DND-41 (cell line): Measurements from ENCODE around the gene CTSC.

ENCODE experiments used
- ATAC-seq: fragments of 200-7000 bp; cut with Tn5 transposase; 3 replicates; pipeline ENCODE4 v1.9.1; 2021; ENCODE audit warnings: low read depth; ENCODE audit not compliant: insufficient read depth
- DNase-seq: peaks from one replicate; pipeline ENCODE4 v3.0.0-alpha.2; 2020
- H2AFZ ChIP-seq: 2 replicates; pipeline ENCODE4 v1.6.0; 2012; ENCODE audit warnings: low read depth, low read length
- H3K27ac ChIP-seq: 2 replicates; pipeline ENCODE4 v1.5.1; 2012; ENCODE audit warnings: low read length, inconsistent platforms
- H3K27me3 ChIP-seq: fragments of 200-600 bp; sonication (generic); 2 replicates; pipeline ENCODE4 v1.6.0; 2012; ENCODE audit warnings: low read length, mild to moderate bottlenecking, inconsistent platforms; ENCODE audit not compliant: insufficient read depth, poor library complexity
- H3K36me3 ChIP-seq: 2 replicates; pipeline ENCODE4 v1.5.1; 2012; ENCODE audit warnings: low read length, inconsistent platforms; ENCODE audit not compliant: insufficient read depth
- H3K4me1 ChIP-seq: 2 replicates; pipeline ENCODE4 v1.5.1; 2012; ENCODE audit warnings: mild to moderate bottlenecking, low read length; ENCODE audit not compliant: insufficient read depth
- H3K4me2 ChIP-seq: 2 replicates; pipeline ENCODE4 v1.6.0; 2012; ENCODE audit warnings: mild to moderate bottlenecking, moderate library complexity, low read length, inconsistent platforms; ENCODE audit not compliant: insufficient read depth
- H3K4me3 ChIP-seq, 2 experiments: fragments of 200-600 bp in 1 of 2; shearing (Covaris generic) in 1 of 2; 2 replicates each; pipeline ENCODE4 v1.5.1; 2012 to 2016; ENCODE audit warnings: inconsistent platforms in 2 of 2, low read length in 2 of 2, mild to moderate bottlenecking in 2 of 2, low read depth in 1 of 2, moderate library complexity in 1 of 2
- H3K79me2 ChIP-seq: 2 replicates; pipeline ENCODE4 v1.6.0; 2012; ENCODE audit warnings: low read length, inconsistent platforms; ENCODE audit not compliant: insufficient read depth
- H3K9ac ChIP-seq: 2 replicates; pipeline ENCODE4 v1.6.0; 2012; ENCODE audit warnings: low read depth, mild to moderate bottlenecking, inconsistent platforms, low read length, moderate library complexity
- H3K9me3 ChIP-seq: 2 replicates; pipeline ENCODE4 v1.5.1; 2012; ENCODE audit warnings: low read length, moderate library complexity, mild to moderate bottlenecking, inconsistent platforms; ENCODE audit not compliant: insufficient read depth, severe bottlenecking
- H4K20me1 ChIP-seq: 2 replicates; pipeline ENCODE4 v1.6.0; 2012; ENCODE audit warnings: low read length; ENCODE audit not compliant: insufficient read depth
- CTCF ChIP-seq: IDR thresholded peaks from 2 replicates; pipeline ENCODE4 v1.5.1; 2012; ENCODE audit warnings: borderline replicate concordance, low read length, moderate library complexity, mild to moderate bottlenecking; ENCODE audit not compliant: poor library complexity, severe bottlenecking; ENCODE audit errors: extremely low read depth
- EZH2 ChIP-seq: IDR thresholded peaks from 3 replicates; pipeline ENCODE4 v1.6.1; 2012; ENCODE audit warnings: borderline replicate concordance, low read depth, mild to moderate bottlenecking, moderate library complexity, low read length, inconsistent platforms; ENCODE audit not compliant: severe bottlenecking

The CTSC gene

GRCh38 chr11:88277349-88277915 is 60.1 kb downstream of the CTSC start:
- Histone ChIP-seq H3K27ac (no peak overlapping the region), H2AFZ (no peak overlapping the region), H3K9me3 (no peaks in the 10 kb centered on the region), H3K79me2 (no peaks in the 10 kb centered on the region), H3K9ac (no peak overlapping the region), H3K36me3 (peaks cover 3% of the 10 kb centered on the region; the same call in 1 of the 2 replicates), H3K27me3 (no peaks in the 10 kb centered on the region), H3K4me3 (no peak overlapping the region), H3K4me1 (no peaks in the 10 kb centered on the region), H4K20me1 (no peaks in the 10 kb centered on the region), H3K4me2 (no peak overlapping the region)
- no peak for TF ChIP-seq CTCF
- no peak for ATAC-seq
- DNase-seq, result no peak

GRCh38 chr11:88275636-88276035 is 61.9 kb downstream of the CTSC start:
- ATAC-seq (no peak), DNase-seq (no peak)
- H3K27me3 ChIP-seq, result no peaks in the 10 kb centered on the region
- H3K79me2 ChIP-seq, result no peaks in the 10 kb centered on the region
- no peak overlapping the region for H3K27ac ChIP-seq
- TF ChIP-seq CTCF, result no peak
- no peak for TF ChIP-seq EZH2
- no peaks in the 10 kb centered on the region for H3K9me3 ChIP-seq
- peaks cover 3% of the 10 kb centered on the region; the same call in 1 of the 2 replicates for H3K36me3 ChIP-seq
- no peak overlapping the region for H2AFZ ChIP-seq
- H3K4me2 ChIP-seq, result no peak overlapping the region
- H3K4me3 ChIP-seq, result no peak overlapping the region
- H3K9ac ChIP-seq, result no peak overlapping the region
- no peaks in the 10 kb centered on the region for H4K20me1 ChIP-seq
- no peaks in the 10 kb centered on the region for H3K4me1 ChIP-seq

- DNase-seq (no peak), ATAC-seq (no peak)
- Histone ChIP-seq H3K79me2 (no peaks in the 10 kb centered on the region), H2AFZ (no peak overlapping the region), H3K4me2 (no peak overlapping the region), H3K4me3 (no peak overlapping the region), H3K4me1 (no peaks in the 10 kb centered on the region), H3K9me3 (peaks cover 2% of the 10 kb centered on the region), H3K9ac (no peak overlapping the region), H3K27ac (no peak overlapping the region), H3K27me3 (no peaks in the 10 kb centered on the region), H3K36me3 (peaks cover 40% of the 10 kb centered on the region), H4K20me1 (no peaks in the 10 kb centered on the region)
- TF ChIP-seq EZH2 (no peak), CTCF (no peak)
These were observed 70.6 kb downstream of the CTSC start for GRCh38 chr11:88266919-88267318.

GRCh38 chr11:88266157-88266556 is 71.4 kb downstream of the CTSC start:
- DNase-seq, result no peak
- TF ChIP-seq CTCF (no peak), EZH2 (no peak)
- peaks cover 42% of the 10 kb centered on the region for H3K36me3 ChIP-seq
- no peak overlapping the region for H2AFZ ChIP-seq
- H3K79me2 ChIP-seq, result no peaks in the 10 kb centered on the region
- no peaks in the 10 kb centered on the region for H3K27me3 ChIP-seq
- H4K20me1 ChIP-seq, result no peaks in the 10 kb centered on the region
- H3K9me3 ChIP-seq, result peaks cover 2% of the 10 kb centered on the region
- ATAC-seq, result peak; percentile 75
- no peak overlapping the region for H3K4me3 ChIP-seq
- H3K27ac ChIP-seq, result no peak overlapping the region
- no peak overlapping the region for H3K4me2 ChIP-seq
- H3K9ac ChIP-seq, result no peak overlapping the region
- H3K4me1 ChIP-seq, result no peaks in the 10 kb centered on the region
